ENCODE data around the gene ZIC2.

GRCh38 chr13:99938635-99939034 is 42.9 kb upstream of the ZIC2 start:
- TF ChIP-seq POLR2A (IDR thresholded peaks at IDR 0.05; ENCODE audit: extremely low read depth, insufficient read length) (no peak), CTCF (IDR thresholded peaks at IDR 0.05; ENCODE audit: low read depth, low read length) (no peak), MAX (IDR thresholded peaks at IDR 0.05; ENCODE audit: low read depth, low read length) (no peak), MYC (IDR thresholded peaks at IDR 0.05; ENCODE audit: low read depth, low read length) (no peak)

Data from NB4 (cell line).